DMS153 treated with DMSO at 0.1 percent for 48 hours (cell line): ENCODE measurements around the gene SPATA2L.
"Not testable (repeated sequence)": the region's sequence is repeated elsewhere in the genome, so short reads cannot be mapped to it uniquely, and the experiment has no call there.

Source experiments
- DNase-seq: peaks from one replicate; lab custom pipeline; 2025; ENCODE audit not compliant: unreplicated experiment; lab: John Stamatoyannopoulos, UW

Gene SPATA2L

DNA sequence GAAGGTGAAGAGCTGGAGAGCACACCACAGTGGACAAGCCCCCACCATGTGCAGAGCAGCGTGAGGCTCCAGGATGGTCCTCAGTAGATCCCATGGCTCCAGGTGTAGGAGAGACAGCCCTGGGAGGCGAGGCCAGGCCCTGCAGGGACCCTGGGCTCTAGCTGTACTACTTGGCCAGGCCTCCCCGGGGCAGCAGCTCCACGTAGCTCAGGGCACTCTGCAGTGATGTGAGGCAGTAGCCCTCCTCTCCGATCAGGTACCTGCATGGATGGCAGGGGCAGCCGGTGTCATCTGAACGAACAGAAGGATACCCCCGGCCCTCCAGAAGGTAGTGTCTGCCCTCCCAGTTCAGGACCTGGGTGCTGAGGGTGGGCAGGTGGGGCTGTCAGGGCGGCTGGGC, 6.2 kb upstream of the SPATA2L start:
- no peak for DNase-seq

DNA sequence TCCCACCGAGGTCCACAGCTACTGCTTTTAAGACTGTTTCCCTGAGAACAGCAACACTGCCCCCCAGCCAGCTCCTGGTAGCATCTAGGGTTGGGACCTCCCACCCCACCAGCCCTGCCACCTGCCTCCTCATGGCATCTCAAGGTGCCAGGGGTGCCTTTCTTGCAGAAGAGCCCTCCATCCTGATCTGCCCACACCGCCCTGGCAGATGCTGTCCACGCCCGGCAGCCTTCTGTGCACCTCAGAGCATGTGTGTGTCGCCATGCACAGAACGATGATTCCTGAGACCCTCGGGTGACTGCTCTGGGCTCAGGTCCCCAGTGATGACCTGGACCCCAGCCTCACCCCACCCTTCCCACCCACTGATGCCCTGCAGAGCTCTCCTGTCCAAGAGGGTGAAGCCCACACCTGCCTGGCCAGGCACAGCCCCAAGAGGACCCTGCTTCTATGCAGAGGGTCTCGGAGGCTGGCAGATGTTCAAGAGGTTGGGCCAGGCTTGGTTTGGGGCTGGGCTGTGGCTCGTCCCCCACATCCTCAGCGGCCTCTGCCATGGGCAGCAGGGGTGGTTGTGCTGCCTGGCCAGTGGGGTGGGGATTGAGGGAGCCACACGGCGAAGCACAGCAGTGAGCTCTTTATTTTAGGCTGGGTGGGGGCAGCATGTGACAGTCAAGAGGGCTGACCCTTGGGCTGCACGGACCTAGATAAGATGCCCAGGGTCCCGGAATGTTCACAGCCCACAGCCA, 5.2 kb upstream of the SPATA2L start:
- DNase-seq: no peak

DNA sequence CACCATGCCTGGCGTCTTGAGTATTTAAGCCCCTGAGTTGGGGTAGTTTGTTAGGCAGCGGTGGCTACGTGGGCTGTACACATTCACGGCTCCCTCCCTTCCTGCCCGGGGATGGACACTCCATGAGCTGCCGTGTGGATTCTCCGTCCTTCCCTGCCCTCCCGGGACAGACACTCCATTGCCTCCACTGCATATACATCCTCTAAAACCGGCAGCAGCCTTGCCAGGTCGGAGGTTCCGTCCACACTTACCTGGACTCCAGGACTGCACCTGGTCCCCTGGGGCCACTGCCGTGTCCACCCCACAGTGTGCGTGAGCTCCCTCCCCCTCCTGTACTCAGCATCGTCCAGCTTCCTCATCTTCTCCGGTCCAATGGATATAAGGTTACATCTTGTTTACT, 3.5 kb upstream of the SPATA2L start:
- DNase-seq: no peak

DNA sequence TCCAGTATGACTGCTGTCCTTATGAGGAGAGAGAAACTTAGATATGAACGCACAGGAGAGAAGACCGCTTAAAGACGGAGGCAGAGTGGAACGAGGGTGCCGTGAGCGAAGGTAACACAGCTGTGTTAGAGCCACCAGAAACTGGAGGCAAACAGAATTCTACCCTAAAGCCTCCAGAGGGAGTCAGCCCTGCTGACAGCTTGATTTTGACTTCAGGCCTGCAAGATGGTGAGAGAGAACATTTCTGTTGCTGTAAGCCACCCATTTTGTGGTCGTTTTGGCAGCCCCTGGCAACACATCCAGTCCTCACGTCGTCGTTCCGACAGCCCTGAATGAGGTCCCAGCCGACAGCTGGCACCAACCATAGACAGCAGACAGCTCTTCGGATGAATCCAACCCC, 2.8 kb upstream of the SPATA2L start:
- no peak for DNase-seq

DNA sequence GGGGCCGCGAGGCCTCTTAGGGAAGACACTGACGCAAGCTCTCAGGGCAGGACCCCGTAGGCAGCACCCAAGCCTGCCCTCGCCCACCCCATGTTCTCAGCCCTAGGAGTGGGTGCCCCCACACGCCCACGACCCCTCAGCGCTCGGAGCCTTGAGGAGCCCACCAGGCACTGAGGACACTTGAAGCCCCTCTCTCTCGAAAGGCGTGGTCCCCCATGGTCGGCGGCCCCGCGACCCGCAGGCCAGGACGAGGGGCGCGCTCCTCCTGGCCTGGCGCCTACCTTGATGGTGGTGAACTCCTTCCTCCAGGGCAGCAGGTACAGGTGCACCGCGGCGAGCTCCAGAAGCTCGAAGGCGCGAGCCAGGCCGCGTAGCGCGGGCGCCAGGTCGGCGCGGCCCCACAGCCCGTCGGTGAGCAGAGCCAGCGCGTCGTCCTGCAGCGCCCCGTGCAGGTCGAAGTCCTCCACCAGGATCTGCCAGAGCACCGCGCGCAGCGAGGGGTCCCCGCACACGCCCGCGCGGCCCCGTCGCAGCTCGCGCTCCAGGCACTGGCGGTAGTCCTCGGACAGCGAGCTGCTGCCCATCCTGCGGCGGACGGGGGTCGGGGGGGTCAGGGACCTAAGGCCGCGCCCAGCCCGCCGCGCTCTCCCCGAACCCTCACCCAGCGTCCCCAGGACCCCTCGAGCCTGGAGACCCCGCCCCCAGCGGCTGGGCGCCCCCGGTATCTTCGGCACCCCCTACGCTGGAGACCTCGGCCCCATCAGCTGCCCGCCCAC, 668 bp downstream of the SPATA2L start:
- DNase-seq: peak; percentile 58

DNA sequence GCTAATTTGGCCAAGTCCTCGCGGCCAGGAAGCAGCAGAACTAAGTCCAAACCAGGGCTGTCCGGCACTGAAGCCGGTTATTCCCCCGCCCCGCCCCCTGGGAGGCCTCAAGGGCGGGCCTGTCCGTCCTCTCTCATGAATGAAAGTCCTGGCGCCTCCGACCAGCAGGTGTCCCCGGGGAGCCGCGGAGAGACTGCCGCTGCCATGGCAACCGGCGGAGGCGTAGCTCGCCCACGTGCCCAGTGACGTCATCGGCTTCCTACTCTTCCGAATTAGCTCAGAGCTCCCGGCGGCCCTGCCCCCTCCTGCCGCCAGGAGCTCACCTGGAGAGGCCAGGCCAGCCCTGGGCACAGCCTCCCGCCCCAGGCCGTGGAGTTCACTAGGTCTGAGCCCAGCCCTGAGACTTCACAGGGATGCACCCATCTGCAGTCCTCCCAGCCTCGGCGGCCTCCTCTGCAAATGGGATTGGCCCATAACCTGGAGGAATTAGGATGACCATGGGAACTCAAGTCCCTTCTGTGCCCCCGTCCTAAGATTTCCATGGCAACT, 1.3 kb downstream of the SPATA2L start:
- DNase-seq: peak; percentile 97

DNA sequence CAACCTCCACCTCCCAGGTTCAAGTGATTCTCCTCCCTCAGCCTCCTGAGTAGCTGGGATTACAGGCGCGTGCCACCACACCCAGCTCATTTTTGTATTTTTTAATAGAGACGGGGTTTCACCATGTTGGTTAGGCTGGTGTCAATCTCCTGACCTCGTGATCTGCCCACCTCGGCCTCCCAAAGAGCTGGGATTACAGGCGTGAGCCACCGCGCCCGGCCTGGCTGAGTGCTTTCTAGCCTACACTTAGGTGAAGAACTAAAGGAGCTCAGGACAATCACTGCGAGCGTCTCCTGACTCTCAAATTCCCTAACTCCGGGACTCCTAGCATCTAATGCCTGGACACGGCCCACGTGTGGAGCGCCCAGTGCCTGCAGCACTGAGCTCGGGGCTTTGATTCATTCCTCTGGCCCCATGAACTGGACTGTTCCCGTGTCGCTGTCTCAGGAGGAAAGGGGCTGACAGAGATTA, 1.8 kb downstream of the SPATA2L start:
- DNase-seq: not testable (repeated sequence)

DNA sequence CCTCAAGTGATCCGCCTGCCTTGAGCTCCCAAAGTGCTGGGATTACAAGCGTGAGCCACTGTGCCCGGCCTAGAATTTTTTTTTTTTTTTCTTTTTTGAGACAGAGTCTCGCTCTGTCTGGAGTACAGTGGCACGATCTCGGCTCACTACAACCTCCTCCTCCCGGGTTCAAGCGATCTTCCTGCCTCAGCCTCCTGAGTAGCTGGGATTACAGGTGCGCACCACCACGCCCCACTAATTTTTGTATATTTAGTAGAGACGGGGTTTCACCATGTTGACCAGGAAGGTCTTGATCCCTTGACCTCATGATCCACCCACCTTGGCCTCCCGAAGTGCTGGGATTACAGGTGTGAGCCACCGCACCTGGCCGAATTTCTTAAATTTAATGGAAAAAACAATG, 2.8 kb downstream of the SPATA2L start:
- not testable (repeated sequence) for DNase-seq

DNA sequence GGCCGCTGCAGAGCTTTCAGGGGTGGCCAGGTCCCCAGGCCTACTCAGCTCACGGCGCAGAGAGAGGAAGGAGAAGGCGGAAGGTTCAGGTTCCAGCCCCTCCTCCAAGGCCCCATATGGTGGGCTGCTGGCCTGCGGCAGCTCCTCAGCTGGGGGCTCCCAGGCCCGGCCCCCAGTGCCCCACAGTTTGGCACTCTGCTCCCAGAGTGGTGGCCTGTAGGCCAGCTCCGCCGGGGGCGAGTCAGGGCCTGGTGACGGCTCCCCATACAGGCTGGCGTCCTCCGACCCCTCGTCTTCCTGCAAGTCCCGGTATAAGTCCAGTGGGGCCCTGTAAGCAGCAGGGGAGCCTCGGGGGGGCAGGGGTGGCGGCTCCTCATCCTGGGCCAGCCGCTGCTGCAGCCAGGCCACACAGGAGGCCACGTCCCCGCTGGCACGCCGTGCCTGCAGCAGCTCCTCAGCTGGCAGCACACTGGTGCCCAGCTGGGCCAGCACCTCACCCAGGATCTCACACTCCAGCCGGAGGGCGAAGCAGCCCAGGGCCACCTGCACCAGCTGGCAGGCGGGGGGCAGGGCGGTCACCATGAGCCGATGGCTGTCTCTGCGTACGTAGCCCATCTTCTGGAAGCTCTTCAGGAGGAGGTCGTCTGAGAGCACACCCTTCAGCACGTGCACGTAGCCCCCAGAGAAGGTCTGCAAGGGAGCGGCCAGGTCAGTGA, 3.7 kb downstream of the SPATA2L start:
- DNase-seq: no peak

DNA sequence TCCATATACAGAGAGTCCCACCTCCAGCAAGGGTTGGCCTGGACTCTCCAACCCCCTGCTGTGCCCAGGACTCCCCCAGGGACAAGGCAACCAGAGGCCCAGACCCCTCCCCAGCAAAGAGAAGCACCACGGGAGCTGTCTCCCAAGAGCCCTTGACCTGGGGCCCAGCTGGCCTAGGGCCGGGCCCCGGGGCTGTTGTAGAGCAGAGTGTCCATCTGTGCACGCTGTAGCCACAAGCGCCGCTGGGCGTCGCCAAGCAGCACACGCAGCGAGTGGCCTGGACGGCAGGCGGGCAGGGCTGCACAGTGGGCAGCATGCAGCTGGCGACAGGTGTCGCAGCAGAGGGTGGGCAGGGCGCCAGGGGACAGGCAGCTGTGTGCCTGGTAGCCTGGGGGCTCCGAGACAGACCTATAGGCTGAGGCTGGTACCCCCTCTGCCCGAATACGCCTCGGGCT, 4.3 kb downstream of the SPATA2L start:
- DNase-seq: no peak

DNA sequence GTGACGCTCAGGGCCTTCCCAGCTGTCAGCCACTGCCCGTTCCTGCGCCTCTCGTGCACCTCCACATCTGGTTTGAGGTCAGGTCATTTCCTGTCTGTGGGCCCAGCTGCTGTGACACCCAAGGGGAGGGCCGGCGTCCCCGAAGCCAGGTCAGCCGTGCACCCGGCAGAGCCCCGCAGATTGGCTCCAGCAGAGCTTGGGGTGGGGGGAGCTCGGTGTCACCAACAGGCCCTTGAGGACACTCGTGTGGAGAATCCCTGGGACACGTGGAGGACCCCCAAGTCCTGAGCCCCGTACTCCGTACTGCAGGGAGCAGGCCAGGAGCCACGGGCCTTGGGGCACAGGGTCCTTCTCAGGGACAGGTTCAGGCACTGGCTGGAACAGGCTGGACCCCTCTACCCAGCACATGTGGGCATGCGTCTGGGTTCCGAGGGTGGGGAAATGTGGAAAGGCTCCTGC, 4.8 kb downstream of the SPATA2L start:
- DNase-seq: no peak

DNA sequence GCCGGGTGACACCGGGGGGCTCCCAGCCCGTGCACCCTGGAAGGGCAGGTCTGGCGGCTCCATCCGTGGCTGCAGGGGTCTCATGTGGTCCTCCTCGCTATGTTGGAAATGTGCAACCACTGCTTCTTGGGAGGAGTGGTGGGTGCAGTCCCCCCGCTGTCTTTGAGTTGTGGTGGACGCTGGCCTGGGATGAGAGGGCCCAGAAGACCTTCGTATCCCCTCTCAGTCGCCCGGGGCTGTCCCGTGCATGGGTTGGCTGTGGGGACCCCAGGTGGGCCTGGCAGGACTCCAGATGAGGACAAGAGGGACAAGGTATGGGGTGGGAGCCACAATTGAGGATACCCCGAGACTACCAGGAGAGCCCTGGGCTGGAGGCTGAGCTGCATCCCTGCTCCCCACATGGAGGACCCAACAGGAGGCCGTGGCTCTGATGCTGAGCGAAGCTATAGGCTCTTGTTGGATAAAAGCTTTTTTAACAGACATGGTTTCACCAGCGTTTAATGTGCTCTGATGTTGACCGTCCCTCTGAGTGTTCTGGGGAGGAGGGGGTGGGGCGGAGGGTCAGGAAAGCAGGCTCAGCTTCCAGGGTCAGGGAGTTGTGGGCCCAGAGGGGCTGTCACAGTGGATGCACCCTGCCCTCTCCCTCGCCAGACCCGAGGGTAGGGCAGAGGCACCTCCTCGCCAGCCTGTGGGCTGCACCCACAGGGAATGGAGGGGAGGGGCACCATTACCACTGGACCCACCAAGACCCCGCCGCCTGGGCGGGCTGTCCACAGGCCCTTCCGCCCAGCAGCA, 5.4 kb downstream of the SPATA2L start:
- DNase-seq: no peak

DNA sequence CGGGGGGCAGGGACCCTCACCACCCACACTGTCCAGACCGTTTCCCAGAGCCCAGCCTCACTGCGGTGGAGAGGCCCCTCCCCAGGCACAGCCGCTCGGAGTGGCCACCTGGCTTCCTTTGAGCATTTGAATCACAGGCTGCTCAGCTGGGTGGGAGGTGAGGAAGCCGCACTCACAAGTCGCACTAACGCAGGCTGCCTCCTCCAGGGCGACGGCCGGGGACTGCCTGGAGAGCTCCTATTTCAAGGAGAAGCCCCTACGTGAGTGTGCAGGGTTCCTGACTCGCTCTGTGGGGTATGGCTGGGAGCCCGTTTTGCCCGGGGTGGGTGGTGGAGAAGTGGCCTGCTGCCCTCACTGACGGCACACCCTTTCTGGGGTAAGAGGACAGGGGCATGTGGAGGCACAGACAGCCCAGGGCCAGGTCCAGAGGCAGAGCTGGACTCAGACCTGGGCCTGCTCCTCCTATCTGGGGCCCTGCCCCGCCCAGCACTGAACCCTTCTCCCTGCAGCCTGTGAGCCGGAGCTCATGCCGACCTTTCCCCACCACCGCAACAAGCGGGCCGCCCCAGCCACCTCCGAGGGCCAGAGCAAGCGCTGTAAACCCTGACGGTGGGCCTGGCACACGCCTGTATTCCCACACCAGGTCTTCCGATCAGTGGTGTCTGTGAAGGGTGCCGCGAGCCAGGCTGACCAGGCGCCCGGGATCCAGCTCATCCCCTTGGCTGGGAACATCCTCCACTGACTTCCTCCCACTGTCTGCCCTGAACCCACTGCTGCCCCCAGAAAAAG, 6.2 kb downstream of the SPATA2L start:
- DNase-seq: no peak

DNA sequence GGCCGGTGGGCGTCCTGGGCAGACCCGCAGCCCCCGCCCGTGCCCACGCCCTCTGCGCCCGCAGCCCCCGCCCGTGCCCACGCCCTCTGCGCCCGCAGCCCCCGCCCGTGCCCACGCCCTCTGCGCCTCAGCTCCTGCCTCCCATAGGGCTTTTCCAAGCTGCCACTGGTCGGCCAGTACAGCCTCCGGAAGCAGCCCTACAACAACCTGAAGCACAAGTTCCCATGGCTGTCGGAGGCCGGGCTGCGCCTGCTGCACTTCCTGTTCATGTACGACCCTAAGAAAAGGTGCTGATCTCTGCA, 6.8 kb downstream of the SPATA2L start:
- DNase-seq: not testable (repeated sequence)

DNA sequence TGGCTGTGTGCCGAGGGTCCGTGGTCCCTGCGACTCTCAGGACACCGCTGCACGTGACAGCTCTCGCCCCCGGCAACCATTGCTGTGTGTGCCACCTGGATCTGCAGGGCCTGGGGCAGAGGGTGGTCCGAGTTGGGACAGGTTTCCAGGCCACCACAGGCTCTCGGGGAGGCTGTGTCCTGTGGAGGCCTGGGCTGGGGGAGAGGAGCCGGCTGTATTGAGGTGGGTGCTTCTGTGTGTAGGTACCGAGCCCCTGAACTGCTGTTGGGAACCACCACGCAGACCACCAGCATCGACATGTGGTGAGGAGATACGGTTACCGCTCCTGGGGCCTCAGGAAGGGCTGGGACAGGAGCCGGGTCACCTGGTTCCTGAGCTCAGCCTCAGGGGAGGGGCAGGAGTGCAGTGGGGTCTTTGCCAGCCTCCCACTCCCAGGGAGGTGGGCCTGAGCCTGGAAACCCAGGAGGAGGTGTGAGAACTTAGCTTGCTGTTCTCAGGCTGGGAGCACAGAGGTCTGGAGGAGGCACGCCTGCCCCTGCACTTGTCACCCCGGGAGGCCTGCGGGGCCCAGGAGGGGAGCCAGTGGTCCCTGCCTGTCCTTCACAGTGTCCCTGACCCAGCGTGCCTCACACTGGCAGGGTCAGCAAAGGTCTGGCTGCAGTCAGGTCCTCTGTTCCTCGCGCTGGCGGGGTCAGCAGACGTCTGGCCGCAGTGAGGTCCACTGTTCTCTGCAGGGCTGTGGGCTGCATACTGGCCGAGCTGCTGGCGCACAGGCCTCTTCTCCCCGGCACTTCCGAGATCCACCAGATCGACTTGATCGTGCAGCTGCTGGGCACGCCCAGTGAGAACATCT, 7.3 kb downstream of the SPATA2L start:
- DNase-seq: no peak

DNA sequence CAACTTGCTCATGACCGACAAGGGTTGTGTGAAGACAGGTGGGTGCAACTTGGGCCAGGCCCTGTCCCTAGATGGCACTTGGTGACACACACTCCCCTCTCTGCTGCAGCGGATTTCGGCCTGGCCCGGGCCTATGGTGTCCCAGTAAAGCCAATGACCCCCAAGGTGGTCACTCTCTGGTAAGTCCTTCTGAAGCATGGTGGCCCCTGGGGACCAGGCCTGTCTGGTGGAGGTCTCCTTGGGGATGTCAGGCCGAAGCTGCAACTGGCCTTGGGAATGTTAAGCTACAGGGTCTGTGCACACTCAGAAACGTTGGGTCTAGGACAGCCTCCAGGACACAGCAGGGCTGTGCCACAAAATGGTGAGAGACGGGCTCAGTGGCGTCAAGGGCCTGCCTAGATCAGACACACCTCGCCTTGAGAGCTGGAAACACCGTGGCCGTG, 8.2 kb downstream of the SPATA2L start:
- DNase-seq: no peak

DNA sequence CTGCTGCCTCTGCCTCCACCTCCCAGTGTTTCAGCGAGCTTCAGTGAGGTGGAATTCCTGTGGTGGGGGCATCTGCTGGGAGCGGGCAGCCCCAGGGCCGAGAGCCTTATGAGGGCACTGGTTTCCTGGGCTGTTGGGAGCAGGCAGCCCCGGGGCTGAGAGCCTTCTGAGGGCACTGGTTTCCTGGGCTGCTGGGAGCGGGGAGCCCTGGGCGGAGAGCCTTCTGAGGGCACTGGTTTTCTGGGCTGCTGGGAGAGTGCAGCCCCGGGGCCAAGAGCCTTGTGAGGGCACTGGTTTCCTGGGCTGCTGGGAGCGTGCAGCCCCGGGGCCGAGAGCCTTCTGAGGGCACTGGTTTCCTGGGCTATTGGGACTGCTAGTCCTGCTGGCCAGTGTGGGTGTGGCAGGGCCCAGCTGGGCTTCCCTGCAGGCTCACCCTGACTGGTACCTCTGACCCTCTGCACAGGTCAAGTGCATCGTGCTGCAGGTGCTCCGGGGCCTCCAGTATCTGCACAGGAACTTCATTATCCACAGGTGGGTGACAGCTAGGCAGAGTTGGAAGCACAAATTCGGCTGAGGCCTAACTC, 9.4 kb downstream of the SPATA2L start:
- no peak for DNase-seq

DNA sequence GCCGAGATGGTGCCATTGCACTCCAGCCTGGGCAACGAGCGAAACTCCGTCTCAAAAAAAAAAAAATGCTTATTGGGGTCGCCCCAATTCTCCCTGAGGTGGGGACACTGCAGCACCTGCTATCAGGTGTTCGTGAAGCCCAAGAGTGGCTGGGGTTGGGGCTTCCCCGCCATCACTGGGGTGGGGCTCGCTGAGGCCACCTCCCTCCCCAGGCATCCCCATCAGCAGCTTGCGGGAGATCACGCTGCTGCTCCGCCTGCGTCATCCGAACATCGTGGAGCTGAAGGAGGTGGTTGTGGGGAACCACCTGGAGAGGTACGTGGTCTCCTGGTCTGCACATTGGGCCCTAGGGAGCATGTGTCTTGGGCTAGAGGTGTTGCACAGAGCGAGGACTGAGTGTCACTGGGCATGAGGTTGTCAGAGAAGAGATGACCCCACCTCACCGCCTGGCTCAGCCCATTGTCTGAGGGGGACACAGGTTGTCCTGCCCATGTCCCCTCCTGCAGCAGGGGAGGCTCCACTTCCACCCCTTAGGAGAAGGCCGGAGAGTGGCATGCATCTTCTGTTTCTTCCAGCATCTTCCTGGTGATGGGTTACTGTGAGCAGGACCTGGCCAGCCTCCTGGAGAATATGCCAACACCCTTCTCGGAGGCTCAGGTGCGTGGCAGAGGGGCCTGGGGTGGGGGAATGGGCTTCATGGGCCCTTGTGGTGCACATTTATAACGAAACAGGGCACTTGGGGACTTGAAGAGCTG, 10.1 kb downstream of the SPATA2L start:
- no peak for DNase-seq
